ENCODE data around the gene LYAR.

GRCh38 chr4:4247696-4248028, 42.3 kb downstream of the LYAR start:
- TF ChIP-seq POLR2A (IDR thresholded peaks at IDR 0.05) (no peak), CTCF (IDR thresholded peaks at IDR 0.05) (no peak)
